ENCODE data around the gene TRPV5.

TRPV5 gene

DNA sequence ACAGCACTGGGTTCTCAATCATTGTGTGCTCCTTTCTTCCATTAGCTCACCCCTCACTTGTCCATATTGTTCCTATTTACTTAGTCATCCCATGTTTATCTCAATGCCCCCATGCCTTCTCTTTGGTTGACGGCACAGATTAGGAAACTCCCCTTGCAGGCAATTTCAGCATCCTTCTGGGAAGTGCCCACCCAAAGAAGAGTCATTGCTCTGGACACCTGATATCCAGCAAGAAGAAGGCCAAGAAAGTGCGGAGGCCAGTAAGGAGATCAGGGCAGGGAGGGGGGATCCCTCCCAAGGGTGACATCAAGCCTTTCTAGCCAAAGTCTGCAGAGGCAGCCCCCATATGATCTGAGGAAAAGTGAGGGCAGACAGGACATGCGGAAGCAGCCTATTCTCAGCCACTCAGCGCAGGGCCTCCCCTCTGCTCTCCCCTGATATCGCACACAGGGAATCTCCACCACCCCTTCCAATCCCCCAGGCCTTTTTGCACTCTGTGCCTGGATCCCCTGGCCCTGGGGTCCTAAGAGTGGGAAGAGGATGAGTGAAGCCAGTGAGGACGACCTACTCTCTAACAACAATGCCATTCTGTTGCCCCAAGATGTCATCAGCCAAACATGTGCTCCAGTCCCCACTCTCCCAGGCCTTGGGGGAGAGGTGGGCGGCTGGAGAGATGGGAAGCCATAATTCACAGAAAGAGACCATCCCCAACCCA lies 49.8 kb downstream of the TRPV5 start:
- DNase-seq = no peak

GRCh38 chr7:142883145-142883544 lies 50.4 kb downstream of the TRPV5 start:
- DNase-seq = no peak

GRCh38 chr7:142882338-142882678 lies 51.2 kb downstream of the TRPV5 start:
- peak; percentile 52 for DNase-seq

DNA sequence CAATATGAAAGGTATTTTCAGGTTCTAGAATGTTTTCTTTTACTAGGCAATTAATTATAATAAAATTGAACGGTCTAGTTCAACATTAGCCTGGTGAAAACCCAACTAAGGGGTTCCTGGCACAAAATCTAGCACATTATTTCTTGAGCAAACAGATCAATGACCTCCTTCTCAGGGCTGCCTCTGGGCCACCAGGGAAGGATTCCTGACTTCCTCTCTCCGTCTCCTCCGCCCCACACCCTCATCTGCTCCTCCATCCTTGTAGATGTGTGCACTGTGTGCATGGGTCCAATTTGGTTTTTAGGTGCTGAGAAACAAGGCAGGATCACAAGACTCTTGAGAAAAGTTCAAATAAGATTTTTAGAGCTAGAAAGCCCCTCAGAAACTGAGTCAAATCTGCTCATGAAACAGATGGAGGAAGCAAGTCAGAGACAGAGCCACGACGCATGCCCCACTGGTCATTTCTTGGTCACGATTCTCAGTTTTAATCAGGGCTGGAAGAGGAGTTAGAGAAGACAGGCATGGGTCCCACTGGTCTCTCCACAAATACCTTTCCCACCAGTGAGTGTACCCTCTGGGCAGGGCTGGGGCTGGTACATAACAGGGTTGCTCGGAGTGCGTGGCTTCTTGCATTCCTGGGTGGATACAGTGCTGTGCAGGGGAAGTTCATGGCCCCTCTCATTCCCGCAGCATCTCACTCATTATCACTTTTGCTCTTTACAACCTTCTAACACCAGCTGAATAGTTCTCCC lies 51.8 kb downstream of the TRPV5 start:
- DNase-seq = no peak

- DNase-seq = no peak
Observed at GRCh38 chr7:142880876-142881505, 52.6 kb downstream of the TRPV5 start.

DNA sequence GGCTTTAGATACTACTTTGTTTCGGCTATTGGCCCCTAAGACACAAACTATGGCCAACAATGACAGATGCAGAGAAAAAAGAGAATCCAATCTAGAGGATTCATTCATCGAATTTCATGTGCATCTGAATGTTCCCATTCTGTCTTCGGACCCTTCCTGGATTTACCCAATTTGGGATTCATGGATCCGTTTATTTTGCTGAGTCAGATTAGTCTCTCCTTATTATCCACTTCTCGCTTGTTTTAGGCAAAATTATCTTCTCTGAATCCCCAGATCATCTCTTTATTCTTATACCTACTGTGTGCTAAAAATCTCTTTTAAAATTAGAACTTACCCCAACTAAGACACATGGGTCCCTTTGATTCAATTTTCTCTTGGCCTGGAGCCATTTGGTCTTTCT lies 54.5 kb downstream of the TRPV5 start:
- no peak for DNase-seq

DNA sequence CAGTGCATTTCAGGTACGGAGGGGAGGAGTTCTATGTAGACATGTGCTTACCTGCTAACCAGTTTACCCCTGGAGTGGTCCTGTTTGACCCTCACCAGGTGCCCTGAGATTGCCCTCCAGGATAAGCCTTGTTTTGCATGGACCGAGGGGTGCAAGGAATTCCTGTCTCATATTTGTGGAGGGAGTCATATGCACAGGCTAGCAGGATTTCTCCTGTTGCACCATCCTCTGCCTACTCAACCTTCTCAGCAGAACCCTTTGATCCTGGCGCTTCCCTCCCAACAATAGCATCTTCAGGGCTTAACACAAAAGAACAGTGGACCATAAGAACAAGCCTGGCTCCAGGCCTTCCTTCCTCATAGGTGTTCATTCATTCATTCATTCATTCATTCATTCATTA lies 55.2 kb downstream of the TRPV5 start:
- DNase-seq = no peak

GRCh38 chr7:142876991-142877910 lies 56.3 kb downstream of the TRPV5 start:
- no peak for DNase-seq

GRCh38 chr7:142876236-142876960 lies 57.1 kb downstream of the TRPV5 start:
- DNase-seq = no peak

DNA sequence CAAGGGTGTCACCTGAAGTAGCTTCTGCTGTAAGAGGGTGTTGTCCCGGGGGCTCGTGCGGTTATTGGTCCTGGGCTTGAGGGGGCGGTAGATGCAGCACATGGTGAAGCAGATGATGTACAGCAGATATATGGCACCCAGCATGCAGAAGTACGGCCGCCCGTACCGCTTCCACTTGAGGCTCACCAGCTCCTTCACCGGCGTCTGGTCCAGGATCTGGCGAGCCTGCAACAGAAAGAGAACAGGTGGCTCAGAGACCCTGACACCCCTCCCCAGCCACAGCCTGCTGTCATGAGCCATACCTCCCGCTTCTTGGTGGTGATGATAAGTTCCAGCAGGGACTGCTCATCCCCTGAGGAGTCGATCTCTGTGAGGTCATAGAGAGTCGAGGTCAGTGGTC lies 58.1 kb downstream of the TRPV5 start:
- DNase-seq = no peak

DNA sequence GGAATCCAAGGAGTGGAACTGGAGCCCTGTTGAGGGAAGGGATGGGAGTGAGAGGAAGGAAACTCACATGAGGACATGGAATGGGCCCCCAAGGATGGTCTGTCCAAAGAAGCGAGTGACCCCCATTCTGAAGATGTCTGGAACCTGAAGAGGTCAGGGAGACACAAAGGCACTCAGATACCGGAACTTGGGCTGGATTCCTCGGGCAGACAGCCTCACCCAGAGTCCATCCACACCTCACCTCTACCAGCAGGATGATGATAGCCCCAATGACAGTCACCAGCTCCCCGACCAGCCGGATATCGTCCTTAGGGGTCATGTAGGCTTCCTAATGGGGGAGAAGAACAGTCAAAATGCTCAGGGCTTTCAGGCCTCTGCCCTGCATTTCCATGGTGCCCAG lies 58.7 kb downstream of the TRPV5 start:
- DNase-seq = no peak

DNA sequence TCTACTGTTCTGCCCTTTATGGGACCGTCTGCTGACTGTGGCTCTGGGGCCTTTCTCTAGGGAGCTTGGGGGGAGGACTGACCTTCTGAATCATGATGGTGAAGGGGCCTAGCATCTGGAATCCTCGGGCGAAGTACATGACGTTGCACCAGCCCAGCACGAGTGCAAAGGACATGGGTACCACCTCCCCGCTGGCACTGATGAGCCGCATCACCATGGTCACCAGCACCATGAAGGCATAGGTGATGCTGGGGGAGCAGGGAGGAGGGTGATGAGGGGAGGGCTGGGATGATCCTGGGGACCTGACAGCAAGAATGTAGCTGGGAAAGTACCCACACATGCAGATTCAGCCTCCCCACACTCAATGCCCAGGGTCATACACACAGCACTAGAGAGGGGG lies 59.1 kb downstream of the TRPV5 start:
- DNase-seq = no peak

DNA sequence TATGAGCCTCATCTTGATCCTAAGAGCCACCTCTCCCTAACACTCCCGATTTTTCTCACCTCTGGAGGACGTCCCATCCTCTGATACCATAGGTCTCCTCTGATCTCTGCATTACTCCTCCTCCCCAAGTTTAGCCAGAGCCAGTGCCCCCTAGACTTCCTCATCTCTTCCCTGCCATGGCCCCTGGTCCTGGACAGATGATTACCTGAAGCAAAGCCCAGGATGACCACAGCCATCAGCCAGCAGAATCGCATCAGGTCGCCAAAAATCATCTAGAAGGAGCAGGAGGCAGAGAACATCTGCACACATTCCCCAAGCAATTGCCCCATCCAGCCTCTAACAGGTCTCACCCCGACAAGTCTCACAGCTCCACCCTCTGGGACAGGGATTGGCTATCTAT lies 59.7 kb downstream of the TRPV5 start:
- no peak for DNase-seq

DNA sequence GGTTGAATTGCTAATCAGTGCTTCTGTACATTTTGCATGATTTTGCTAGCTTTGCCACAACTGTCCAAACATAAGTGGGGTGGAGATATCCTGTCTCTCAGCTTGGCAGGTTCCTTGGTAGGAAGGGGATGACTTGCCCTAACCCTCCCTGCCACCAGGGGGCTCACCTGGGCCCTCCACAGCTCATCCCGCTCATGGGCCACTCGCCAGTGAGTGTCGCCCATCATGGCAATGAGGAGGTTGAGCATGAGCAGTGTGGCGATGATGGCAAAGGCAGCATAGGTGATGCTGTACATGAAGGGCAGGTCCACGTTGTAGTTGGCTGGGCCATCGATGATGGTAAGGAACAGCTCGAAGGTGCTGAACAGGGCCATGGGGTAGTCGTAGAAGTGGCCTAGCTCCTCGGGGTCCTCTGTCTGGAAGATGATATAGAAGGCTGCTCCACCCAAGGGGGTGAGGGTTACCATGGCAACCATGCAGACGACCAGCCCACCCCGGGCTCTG lies 60.2 kb downstream of the TRPV5 start:
- DNase-seq = no peak

DNA sequence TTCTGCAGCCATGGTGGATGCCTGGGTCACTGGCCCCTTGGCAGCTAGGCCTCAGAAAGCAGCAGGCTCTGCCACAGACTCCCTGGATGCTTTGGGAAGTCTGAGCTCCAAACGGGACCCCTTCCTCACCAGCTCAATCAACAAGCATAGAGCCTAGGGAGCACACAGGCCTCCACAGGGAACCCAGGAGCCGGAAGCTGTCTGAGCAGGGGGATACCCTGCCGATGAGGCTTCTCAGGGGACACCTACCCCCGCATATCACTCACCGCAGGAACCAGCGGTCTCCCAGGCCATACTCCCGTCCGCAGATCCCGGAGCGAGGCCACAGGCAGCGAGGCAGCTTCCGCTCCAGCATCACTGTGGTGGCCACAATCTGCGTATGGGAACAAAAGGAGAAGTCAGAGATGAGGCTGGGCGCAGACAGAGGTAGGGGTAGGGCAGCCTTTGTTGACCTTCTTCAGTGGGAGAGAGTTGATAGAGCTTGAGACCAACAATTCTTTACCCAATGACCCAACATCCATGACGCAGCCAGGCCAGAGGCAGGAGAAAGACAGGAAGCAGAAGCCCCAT lies 61.4 kb downstream of the TRPV5 start:
- no peak for DNase-seq

- no peak for DNase-seq
Observed at GRCh38 chr7:142871260-142872105, 62.1 kb downstream of the TRPV5 start.

GRCh38 chr7:142870566-142871259 lies 62.8 kb downstream of the TRPV5 start:
- DNase-seq = no peak

DNA sequence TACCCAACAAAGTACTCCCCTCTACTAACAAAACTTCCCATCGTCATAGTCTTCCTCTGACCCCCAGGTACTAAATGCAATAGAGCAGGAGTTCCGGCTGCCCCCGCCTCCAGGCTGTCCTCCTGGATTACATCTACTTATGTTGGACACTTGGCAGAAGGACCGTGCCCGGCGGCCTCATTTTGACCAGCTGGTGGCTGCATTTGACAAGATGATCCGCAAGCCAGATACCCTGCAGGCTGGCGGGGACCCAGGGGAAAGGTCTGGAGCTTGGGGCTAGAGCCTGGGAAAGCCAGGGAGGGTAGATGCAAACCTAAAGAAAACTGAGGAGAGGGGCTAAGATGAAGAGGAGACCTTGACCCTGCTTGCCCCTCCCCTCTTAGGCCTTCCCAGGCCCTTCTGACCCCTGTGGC lies 63.4 kb downstream of the TRPV5 start:
- DNase-seq = no peak

- no peak for DNase-seq
Observed at GRCh38 chr7:142869434-142869833, 64.1 kb downstream of the TRPV5 start.

DNA sequence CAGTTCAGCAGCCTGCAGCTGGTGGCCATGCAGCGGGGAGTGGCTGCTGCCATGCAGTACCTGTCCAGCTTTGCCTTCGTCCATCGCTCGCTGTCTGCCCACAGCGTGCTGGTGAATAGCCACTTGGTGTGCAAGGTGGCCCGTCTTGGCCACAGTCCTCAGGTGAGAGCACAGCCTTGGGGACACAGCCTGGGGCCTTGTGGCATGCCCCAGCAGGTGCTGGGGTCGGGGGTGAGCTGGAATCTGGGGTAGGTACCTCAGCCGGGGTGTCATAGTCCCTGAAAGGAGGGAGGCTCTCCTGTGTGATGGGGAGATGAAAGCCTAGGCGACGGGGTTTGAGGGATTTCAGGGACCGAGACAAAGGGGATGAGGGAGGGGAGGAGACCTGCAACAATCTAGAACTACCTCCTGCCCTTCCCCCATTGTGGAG lies 64.5 kb downstream of the TRPV5 start:
- no peak for DNase-seq

Measured in left hindlimb (tissue), 1 donor.